Hindlimb muscle (tissue), 1 donor: ENCODE data around the gene DMRTC1. TPM values are rescaled to one million over a fixed set of nuclear protein-coding genes. Genes with fewer than 3 reads are reported as not detected.
"Not testable (repeated sequence)": the region's sequence is repeated elsewhere in the genome, so short reads cannot be mapped to it uniquely, and the experiment has no call there.

Source experiments
- DNase-seq: peaks from one replicate; pipeline ENCODE4 v3.0.0-alpha.2; 2013
- polyA plus RNA-seq: library from polyadenylated mRNA; unstranded; fragments of 120-200 nt; gene quantifications from one replicate; pipeline ENCODE4 v1.2.1, GENCODE V29; 2013; ENCODE audit not compliant: insufficient read length

Gene DMRTC1
- not detected for polyA plus RNA-seq

GRCh38 chrX:72943819-72944169 is at the start of gene DMRTC1:
DMRTC1 (minus strand) TSS chrX:72943837; CDS start chrX:72875694, 68,143 bp downstream.
- DNase-seq: not testable (repeated sequence)

GRCh38 chrX:72980894-72981469 is 37.3 kb upstream of the DMRTC1 start:
- not testable (repeated sequence) for DNase-seq

GRCh38 chrX:72974885-72975284 is 31.2 kb upstream of the DMRTC1 start:
- not testable (repeated sequence) for DNase-seq

GRCh38 chrX:72971859-72972258 is 28.2 kb upstream of the DMRTC1 start:
- not testable (repeated sequence) for DNase-seq

GRCh38 chrX:72959971-72960370 is 16.3 kb upstream of the DMRTC1 start:
- not testable (repeated sequence) for DNase-seq

- DNase-seq: not testable (repeated sequence)
Measured at GRCh38 chrX:72943035-72943818, 410 bp downstream of the DMRTC1 start.

GRCh38 chrX:72942272-72942671 is 1.4 kb downstream of the DMRTC1 start:
- DNase-seq: not testable (repeated sequence)

GRCh38 chrX:72937906-72938305 is 5.7 kb downstream of the DMRTC1 start, which contains the start of gene FAM236A:
FAM236A (plus strand) TSS chrX:72938206; CDS start chrX:72938263, 57 bp downstream.
- DNase-seq: not testable (repeated sequence)

GRCh38 chrX:72936882-72937455 is 6.7 kb downstream of the DMRTC1 start:
- not testable (repeated sequence) for DNase-seq

- DNase-seq: not testable (repeated sequence)
Measured at GRCh38 chrX:72936455-72936854, 7.2 kb downstream of the DMRTC1 start.

GRCh38 chrX:72932283-72932682 is 11.4 kb downstream of the DMRTC1 start:
- not testable (repeated sequence) for DNase-seq

- not testable (repeated sequence) for DNase-seq
Measured at GRCh38 chrX:72916096-72916495, 27.5 kb downstream of the DMRTC1 start.

GRCh38 chrX:72912315-72912714 is 31.3 kb downstream of the DMRTC1 start, which contains the start of gene FAM236C:
FAM236C (plus strand) TSS chrX:72912615; CDS start chrX:72912715, 100 bp downstream.
- DNase-seq: not testable (repeated sequence)

GRCh38 chrX:72889740-72890139 is 53.9 kb downstream of the DMRTC1 start:
- DNase-seq: not testable (repeated sequence)

- DNase-seq: not testable (repeated sequence)
Measured at GRCh38 chrX:72882898-72883297, 60.7 kb downstream of the DMRTC1 start.

- DNase-seq: not testable (repeated sequence)
Measured at GRCh38 chrX:72837532-72837931, 106.1 kb downstream of the DMRTC1 start.

GRCh38 chrX:72830701-72831100 is 112.9 kb downstream of the DMRTC1 start:
- DNase-seq: not testable (repeated sequence)

Other genes with a start within 250 kb of the DMRTC1 start
- 3.2 TPM for gene PHKA1, start 229.5 kb downstream of the DMRTC1 start, polyA plus RNA-seq
- gene DMRTC1B, start 166.9 kb downstream of the DMRTC1 start, polyA plus RNA-seq: 0.75 TPM
- gene FAM236B, start 161.2 kb downstream of the DMRTC1 start, polyA plus RNA-seq: not detected
- gene FAM236D, start 135.6 kb downstream of the DMRTC1 start, polyA plus RNA-seq: not detected
- gene FAM236C, start 31.2 kb downstream of the DMRTC1 start, polyA plus RNA-seq: not detected
- gene FAM236A, start 5.6 kb downstream of the DMRTC1 start, polyA plus RNA-seq: not detected
- gene PABPC1L2B, start 59.1 kb upstream of the DMRTC1 start, polyA plus RNA-seq: not detected
- not detected for gene PABPC1L2A, start 135.7 kb upstream of the DMRTC1 start, polyA plus RNA-seq